HEK293 (cell line): ENCODE results near the gene TRPV5.

ENCODE experiments used
- CTCF ChIA-PET: fragments of 350-600 bp; formaldehyde crosslinking; extraction: SDS; loops from one replicate; lab custom pipeline; 2021; ENCODE audit warnings: antibody characterized with exemption; lab: Yijun Ruan, JAX
- POLR2A ChIA-PET: fragments of 300-600 bp; formaldehyde crosslinking; extraction: SDS; loops from one replicate; lab custom pipeline; 2020; ENCODE audit warnings: antibody characterized with exemption, inconsistent platforms; lab: Yijun Ruan, JAX
- H3K27ac ChIP-seq: fragments of 200-500 bp; sonication (Bioruptor generic); 2 replicates; pipeline ENCODE4 v1.5.1; 2014; ENCODE audit warnings: low read depth, low read length, control low read depth, inconsistent platforms; ENCODE audit errors: extremely low read depth
- H3K36me3 ChIP-seq, 2 experiments: fragments of 200-500 bp in 1 of 2; sonication (Bioruptor generic) in 1 of 2; 1 replicate in 1 of 2; 2 replicates in 1 of 2; pipeline ENCODE4 v1.5.1; 2014 to 2017; ENCODE audit warnings: inconsistent platforms in 2 of 2, low read length in 2 of 2; ENCODE audit not compliant: control insufficient read depth in 2 of 2, insufficient read depth in 1 of 2
- H3K4me1 ChIP-seq: fragments of 200-500 bp; sonication (Bioruptor generic); 2 replicates; pipeline ENCODE4 v1.5.1; 2014; ENCODE audit warnings: mild to moderate bottlenecking, low read length, inconsistent platforms; ENCODE audit not compliant: control insufficient read depth, insufficient read depth
- H3K4me3 ChIP-seq: 2 replicates; pipeline ENCODE4 v1.5.1; 2011; ENCODE audit warnings: low read depth, mild to moderate bottlenecking, control low read depth, low read length, moderate library complexity
- H3K9me3 ChIP-seq: fragments of 200-500 bp; sonication (Bioruptor generic); 2 replicates; pipeline ENCODE4 v1.5.1; 2014; ENCODE audit warnings: low read depth, low read length, inconsistent platforms; ENCODE audit not compliant: control insufficient read depth, insufficient read depth
- BCL11A ChIP-seq: fragments of 450-650 bp; formaldehyde crosslinking; IDR thresholded peaks from 2 replicates; pipeline ENCODE4 v1.5.1; 2016; ENCODE audit warnings: low read depth, missing biosample characterization, missing genetic modification characterization
- FEZF1 ChIP-seq: fragments of 450-650 bp; formaldehyde crosslinking; IDR thresholded peaks from 2 replicates; pipeline ENCODE4 v1.5.1; 2016; ENCODE audit warnings: missing biosample characterization, missing genetic modification characterization
- INSM2 ChIP-seq: fragments of 450-650 bp; formaldehyde crosslinking; IDR thresholded peaks from 2 replicates; pipeline ENCODE4 v1.5.1; 2016; ENCODE audit warnings: missing biosample characterization, missing genetic modification characterization
- KLF17 ChIP-seq: fragments of 450-650 bp; formaldehyde crosslinking; IDR thresholded peaks from 2 replicates; pipeline ENCODE4 v1.5.1; 2016; ENCODE audit warnings: missing biosample characterization, missing genetic modification characterization
- KLF7 ChIP-seq: fragments of 450-650 bp; formaldehyde crosslinking; IDR thresholded peaks from 2 replicates; pipeline ENCODE4 v1.5.1; 2016; ENCODE audit warnings: missing biosample characterization, missing genetic modification characterization, borderline replicate concordance
- REST ChIP-seq: fragments of 450-650 bp; formaldehyde crosslinking; IDR thresholded peaks from 2 replicates; pipeline ENCODE4 v1.5.1; 2016; ENCODE audit warnings: missing biosample characterization, missing genetic modification characterization
- ZBTB10 ChIP-seq: fragments of 450-650 bp; formaldehyde crosslinking; IDR thresholded peaks from 2 replicates; pipeline ENCODE4 v1.5.1; 2016; ENCODE audit warnings: missing biosample characterization, missing genetic modification characterization
- ZBTB20 ChIP-seq: fragments of 450-650 bp; formaldehyde crosslinking; IDR thresholded peaks from 2 replicates; pipeline ENCODE4 v1.5.1; 2016; ENCODE audit warnings: missing biosample characterization, missing genetic modification characterization
- ZNF324 ChIP-seq: fragments of 450-650 bp; formaldehyde crosslinking; IDR thresholded peaks from 2 replicates; pipeline ENCODE4 v1.5.1; 2016; ENCODE audit warnings: missing biosample characterization, missing genetic modification characterization
- ZNF341 ChIP-seq: fragments of 450-650 bp; formaldehyde crosslinking; IDR thresholded peaks from 2 replicates; pipeline ENCODE4; 2016; ENCODE audit warnings: low read depth, missing biosample characterization, missing genetic modification characterization
- ZNF350 ChIP-seq: fragments of 450-650 bp; formaldehyde crosslinking; IDR thresholded peaks from 2 replicates; pipeline ENCODE4 v1.5.0; 2017; ENCODE audit warnings: missing biosample characterization, mild to moderate bottlenecking, missing genetic modification characterization
- ZNF391 ChIP-seq: fragments of 450-650 bp; formaldehyde crosslinking; IDR thresholded peaks from 2 replicates; pipeline ENCODE4 v1.5.1; 2016; ENCODE audit warnings: low read depth, missing biosample characterization, missing genetic modification characterization, borderline replicate concordance
- ZNF473 ChIP-seq: fragments of 450-650 bp; formaldehyde crosslinking; IDR thresholded peaks from 2 replicates; pipeline ENCODE4 v1.5.1; 2017; ENCODE audit warnings: missing biosample characterization, missing genetic modification characterization
- ZNF513 ChIP-seq: fragments of 450-650 bp; IDR thresholded peaks from 2 replicates; pipeline ENCODE4 v1.5.1; 2018; ENCODE audit warnings: missing biosample characterization, missing genetic modification characterization
- ZNF530 ChIP-seq: fragments of 450-650 bp; formaldehyde crosslinking; IDR thresholded peaks from 2 replicates; pipeline ENCODE4 v1.5.1; 2016; ENCODE audit warnings: low read depth, missing biosample characterization, missing genetic modification characterization
- ZNF560 ChIP-seq: fragments of 450-650 bp; formaldehyde crosslinking; IDR thresholded peaks from 2 replicates; pipeline ENCODE4 v1.5.1; 2017; ENCODE audit warnings: missing biosample characterization, missing genetic modification characterization, borderline replicate concordance
- ZNF785 ChIP-seq: fragments of 450-650 bp; formaldehyde crosslinking; IDR thresholded peaks from 2 replicates; pipeline ENCODE4 v1.5.1; 2016; ENCODE audit warnings: missing biosample characterization, missing genetic modification characterization
- ZSCAN18 ChIP-seq: fragments of 450-650 bp; formaldehyde crosslinking; IDR thresholded peaks from 2 replicates; pipeline ENCODE4 v1.5.1; 2016; ENCODE audit warnings: missing biosample characterization, missing genetic modification characterization
- ZSCAN5A ChIP-seq: fragments of 450-650 bp; formaldehyde crosslinking; IDR thresholded peaks from 2 replicates; pipeline ENCODE4 v1.5.1; 2016; ENCODE audit warnings: missing biosample characterization, missing genetic modification characterization

The TRPV5 gene

GRCh38 chr7:142963993-142964392 is 30.4 kb upstream of the TRPV5 start:
- no peak for TF ChIP-seq ZNF785 (tag by site-specific recombination)
- TF ChIP-seq ZNF530: no peak
- no peak for TF ChIP-seq ZSCAN18 (tag by site-specific recombination)
- no peak for TF ChIP-seq ZNF391
- no peak for TF ChIP-seq KLF7
- TF ChIP-seq ZNF341 (tag by site-specific recombination): no peak
- TF ChIP-seq KLF17 (tag by site-specific recombination): no peak
- TF ChIP-seq FEZF1 (tag by site-specific recombination): no peak
- no peak for TF ChIP-seq ZBTB10 (tag by site-specific recombination)
- no peak for TF ChIP-seq ZNF473 (tag by site-specific recombination)
- TF ChIP-seq ZNF350 (tag by site-specific recombination): no peak
- TF ChIP-seq ZNF513 (tag by site-specific recombination): no peak
- TF ChIP-seq REST (tag by site-specific recombination): no peak
- Histone ChIP-seq H3K9me3 (no peaks in the 10 kb centered on the region), H3K4me1 (no peaks in the 10 kb centered on the region), H3K36me3 (no peaks in the 10 kb centered on the region), H3K4me3 (no peak overlapping the region), H3K27ac (no peak overlapping the region)
- CTCF ChIA-PET: interaction anchor here (1.9 to 2.1 kb wide), 2 partner anchors 39 to 91 kb away, joined by 7 to 9 read pairs; no protein-coding TSS in a partner anchor
- POLR2A ChIA-PET: no interaction called here

- ChIA-PET POLR2A (no interaction called here), CTCF (interaction anchor here (1.1 to 2.1 kb wide), 2 partner anchors 82 to 90 kb away, joined by 3 to 9 read pairs; no protein-coding TSS in a partner anchor)
- no peaks in the 10 kb centered on the region for H3K36me3 ChIP-seq
- no peak overlapping the region for H3K27ac ChIP-seq
- no peaks in the 10 kb centered on the region for H3K4me1 ChIP-seq
- H3K4me3 ChIP-seq: no peak overlapping the region
- no peaks in the 10 kb centered on the region for H3K9me3 ChIP-seq
- TF ChIP-seq INSM2 (tag by site-specific recombination) (no peak), ZSCAN5A (no peak), BCL11A (tag by site-specific recombination) (no peak), ZNF324 (tag by site-specific recombination) (no peak), ZBTB20 (tag by site-specific recombination) (no peak), ZNF560 (tag by site-specific recombination) (no peak)
These were observed 29.4 kb upstream of the TRPV5 start for GRCh38 chr7:142962991-142963390.
